GM12801 (cell line): ENCODE results near the gene CERKL.

Source experiments
- TF ChIP-seq, protein P1 (sequence below): IDR thresholded peaks from one replicate; pipeline ENCODE4 v1.5.1; 2011; ENCODE audit warnings: control low read depth; ENCODE audit not compliant: insufficient read length; ENCODE audit errors: extremely low read depth

The CERKL gene

DNA sequence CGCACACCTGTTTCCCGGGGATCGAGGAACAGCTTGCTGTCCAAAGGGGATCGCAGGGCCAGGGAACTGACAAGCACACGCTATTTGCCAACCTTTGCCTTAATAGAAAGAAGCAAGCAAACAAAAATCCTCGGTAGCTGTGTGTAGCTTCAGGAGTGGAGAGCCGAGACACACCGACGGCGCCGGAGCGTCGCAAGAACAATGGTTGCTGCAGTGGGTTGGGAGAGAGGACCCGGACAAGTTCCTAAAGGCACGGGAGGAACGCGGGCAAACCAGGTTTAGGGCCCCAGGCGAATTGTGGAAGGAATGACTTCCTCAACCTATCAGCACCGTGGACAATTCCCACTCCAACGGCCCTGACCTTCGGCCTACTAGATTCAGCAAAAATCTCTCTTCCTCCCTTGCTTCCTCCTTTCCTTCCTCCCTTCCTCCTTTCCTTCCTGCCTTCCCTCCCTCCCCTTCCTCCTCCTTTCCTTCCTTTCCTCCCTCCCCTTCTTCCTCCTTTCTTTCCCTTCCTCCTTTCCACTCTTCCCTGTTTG, 28.3 kb upstream of the CERKL start:
- TF ChIP-seq, protein P1, sequence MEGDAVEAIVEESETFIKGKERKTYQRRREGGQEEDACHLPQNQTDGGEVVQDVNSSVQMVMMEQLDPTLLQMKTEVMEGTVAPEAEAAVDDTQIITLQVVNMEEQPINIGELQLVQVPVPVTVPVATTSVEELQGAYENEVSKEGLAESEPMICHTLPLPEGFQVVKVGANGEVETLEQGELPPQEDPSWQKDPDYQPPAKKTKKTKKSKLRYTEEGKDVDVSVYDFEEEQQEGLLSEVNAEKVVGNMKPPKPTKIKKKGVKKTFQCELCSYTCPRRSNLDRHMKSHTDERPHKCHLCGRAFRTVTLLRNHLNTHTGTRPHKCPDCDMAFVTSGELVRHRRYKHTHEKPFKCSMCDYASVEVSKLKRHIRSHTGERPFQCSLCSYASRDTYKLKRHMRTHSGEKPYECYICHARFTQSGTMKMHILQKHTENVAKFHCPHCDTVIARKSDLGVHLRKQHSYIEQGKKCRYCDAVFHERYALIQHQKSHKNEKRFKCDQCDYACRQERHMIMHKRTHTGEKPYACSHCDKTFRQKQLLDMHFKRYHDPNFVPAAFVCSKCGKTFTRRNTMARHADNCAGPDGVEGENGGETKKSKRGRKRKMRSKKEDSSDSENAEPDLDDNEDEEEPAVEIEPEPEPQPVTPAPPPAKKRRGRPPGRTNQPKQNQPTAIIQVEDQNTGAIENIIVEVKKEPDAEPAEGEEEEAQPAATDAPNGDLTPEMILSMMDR: no peak

DNA sequence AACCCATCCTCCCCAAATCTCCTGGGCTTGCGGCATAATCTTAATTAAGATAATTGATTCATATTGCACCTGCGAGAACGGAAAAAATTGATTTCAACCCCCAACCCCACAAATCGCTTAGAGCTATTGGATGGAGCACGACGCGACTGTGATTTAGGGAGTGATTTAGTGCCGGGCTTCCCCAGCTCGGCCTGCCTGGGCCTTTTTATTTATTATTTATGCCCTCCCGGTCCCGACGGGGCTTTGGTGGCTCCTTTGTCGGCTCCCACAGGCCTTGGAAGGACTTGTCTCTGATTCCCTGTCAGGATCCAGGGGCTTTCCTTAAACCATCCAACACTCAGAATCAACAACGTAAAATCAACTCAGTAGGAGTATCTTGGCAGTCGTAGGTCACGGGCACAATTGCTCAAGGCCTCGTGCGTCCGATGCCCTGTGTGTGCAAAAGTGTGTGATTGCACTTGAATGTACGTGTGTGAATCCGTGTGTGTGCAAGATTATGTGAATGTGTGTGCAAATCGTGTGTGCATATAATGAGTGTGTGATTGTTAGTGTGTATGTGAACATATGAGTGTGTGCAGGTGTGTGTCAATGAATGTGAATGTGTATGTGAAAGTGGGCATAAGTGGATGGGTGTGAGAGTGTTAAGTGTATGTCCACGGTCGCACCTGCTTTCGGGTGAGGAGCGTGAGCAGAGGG, 27.7 kb upstream of the CERKL start:
- TF ChIP-seq, protein P1: no peak

DNA sequence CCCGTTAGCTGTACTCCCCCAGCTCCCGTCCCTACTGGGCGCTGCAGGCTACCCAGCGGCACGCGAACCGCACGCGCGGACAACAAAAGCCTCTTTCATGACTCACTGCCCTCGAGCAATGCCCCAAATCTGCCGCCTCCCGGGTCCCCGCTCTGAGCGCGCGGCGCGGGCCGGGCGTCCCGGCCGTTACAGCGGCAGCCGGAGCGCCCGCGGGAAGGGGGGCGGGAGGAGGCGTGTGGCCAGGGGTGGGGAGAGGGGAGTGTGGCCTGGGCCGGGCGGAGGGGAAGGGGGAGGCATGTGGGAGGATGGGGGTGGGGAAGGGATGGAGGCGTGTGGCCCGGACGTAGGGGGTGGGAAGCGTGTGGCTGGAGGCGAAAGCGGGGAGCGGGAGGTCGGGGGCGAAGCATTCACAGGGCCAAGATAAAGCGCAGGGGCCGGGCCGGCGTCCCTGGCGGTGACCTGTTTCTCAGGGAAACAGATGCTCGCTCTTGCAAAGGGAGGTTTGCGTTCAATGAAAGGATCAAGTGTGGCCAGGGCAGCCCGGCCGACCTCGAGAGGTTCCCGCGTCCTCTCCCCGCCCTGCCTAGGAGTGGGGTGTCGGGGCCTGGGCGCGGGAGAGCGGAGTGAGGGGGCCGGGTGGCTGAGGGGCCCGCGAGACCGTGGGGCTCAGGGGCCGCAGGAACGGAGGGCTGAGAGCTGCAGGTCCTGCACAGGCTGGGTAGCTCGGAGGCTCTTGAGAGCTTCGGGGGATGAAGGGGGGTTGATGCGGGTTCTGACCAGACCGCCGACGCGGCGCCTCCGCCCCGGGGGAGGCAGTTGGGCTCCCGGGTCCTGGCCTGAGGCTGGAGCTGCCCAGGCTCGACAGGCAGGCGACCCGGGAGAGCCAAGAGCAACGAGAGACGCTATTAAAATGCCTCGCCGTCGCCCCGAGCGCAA, 26.9 kb upstream of the CERKL start:
- TF ChIP-seq, protein P1: no peak

DNA sequence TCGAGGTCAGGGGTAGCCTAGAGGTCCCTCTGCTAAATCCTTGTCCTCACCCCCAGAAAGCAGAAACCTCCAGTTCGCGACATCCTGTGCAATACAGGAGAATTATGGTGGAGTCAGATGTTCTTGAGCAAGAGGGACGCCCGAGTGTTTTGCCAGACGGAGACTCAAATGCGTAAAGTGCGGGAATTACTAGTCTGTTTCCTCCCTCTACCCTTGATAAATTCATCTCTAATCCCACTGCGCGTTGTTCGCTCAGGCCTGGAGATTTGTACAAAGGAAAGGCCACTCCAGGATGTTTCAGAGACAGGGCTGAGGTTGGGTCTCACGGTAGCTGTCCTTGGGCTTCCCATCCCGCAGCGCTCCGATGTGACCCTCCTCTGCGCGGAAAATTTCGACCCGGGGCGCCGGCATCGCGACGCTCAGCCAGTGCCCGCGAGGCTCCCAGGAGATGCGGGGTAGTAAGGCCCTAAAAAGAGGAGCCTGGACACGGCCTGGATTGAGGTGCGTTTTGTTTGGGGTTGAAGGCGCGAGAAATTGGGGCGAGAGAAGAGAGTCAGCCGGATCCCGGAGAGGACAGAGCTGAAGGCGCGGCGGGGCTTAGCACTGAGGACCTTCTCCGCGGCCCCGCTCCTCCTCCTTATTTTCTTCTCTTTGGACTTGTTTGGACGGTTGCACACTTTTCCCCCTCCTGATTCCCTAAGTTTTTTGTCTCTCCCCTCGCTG, 26.1 kb upstream of the CERKL start:
- TF ChIP-seq, protein P1: no peak

DNA sequence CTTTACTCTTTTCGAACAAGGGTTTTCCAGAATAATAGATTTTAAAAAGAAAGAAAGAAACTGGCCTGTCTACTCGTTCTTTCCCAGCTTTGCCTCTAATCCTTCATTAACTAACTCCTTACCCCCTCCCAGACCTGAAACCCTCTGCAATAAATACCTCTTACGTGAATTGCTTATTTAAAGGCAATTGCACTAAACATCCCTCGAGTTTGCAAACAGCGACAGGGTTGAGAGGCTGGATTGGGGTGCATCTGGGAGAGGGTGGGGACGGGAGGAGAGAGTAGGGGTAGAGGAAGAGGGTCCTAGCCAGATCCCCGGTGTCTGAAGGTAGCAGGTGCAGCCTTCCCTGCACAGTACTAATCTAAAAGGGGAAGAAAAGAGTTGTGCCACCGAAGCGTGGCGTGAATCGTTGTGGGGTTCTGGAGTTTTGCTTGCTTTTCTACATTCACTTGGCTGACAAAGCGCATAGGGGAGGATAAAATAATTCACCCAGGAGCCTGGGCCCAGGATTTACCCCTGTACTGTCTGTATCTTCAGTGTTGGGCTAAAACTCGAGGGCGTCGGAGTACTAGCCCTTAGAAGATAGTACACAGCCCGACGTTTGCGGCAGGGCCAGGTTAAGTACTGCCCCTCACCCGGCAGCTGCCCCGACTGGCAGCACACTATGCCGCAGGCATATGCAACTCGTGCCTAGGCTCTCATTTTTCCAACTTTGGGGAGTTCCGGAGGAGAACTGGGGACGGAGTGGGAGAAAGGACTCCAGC, 25.3 kb upstream of the CERKL start:
- TF ChIP-seq, protein P1: no peak

DNA sequence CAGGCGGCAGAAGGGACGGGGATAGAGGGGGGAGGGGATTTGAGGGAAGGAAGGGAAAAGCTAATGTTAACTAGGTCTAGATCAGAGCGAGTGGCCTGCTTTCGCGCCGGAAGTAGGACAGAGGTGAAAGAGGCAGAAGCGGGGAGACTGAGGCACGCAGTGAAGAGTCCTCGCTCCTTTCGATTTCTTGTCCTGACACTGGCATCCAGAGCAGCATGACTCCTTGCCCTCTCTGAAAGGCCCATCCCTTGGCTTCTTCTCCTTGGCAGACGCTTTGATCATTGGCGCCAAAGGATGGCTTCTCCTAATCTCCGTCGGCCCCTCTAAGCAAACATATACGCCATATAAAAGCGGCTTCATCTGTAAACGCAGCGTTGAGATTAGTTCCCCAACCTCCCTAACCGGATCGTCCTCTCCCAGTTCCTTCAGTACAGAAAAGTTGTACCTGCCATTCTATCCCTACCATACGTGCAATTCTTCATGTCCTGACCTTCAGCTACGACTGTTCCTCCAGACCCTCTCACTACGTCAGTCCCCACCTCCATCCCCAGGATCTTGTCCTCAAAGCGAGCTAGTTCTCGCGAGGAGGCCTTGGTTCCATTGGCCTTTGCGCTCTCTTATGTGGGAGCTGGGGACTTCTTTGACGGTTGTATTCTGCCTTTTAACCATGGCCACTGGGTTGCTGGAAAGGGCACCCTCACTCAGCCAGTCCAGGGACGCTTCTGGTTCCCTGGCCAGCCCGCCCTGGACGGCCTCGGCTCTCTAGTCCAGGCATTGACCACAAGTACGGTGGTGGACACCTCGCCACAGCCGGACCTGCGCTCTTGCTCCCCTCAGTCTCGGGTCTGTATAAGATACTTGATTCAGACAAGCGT, 24.3 kb upstream of the CERKL start:
- TF ChIP-seq, protein P1: no peak
